ENCODE data around the gene APH1B.

APH1B gene

DNA sequence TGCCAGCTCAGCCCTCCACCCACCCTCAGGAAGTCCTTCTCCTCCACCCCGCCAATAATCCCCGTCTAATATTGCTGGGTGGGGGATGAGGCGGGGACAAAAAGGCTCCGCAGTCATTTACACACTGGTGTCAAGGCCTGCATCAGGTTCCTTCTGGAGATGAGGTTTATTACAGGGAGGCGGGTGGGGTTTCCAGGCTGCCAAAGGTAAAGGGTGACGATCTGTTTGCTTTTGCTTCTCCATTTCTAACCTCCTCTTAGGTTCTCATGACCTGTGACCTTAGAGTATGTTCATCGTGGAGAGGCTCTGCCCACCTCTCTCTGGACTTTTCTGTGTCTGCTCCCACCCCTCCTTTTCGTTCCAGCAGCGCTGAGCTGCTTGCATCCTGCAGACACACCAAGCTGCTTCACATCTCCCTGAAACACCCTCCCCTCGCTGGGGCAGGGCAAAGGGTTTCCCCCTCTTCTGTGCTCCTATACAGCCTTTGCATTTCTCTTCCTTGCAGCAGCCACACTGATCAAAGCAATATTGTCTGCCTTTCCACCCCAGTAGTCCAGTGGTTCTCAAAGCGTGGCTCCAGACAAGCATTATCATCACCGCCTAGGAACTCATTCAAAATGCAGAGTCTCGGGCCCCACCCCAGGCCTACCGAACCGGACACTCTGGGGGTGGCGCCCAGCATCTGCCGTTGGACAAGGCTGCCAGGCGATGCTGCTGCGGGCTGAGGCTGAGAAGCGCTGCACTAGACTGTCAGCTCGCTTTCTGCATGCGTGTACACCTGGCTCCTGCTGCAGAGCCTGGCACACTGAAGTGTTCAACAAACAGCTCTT lies 77.6 kb downstream of the APH1B start:
- DNase-seq, result no peak

- DNase-seq, result no peak
These were observed 79.7 kb downstream of the APH1B start for GRCh38 chr15:63357061-63357460.

DNA sequence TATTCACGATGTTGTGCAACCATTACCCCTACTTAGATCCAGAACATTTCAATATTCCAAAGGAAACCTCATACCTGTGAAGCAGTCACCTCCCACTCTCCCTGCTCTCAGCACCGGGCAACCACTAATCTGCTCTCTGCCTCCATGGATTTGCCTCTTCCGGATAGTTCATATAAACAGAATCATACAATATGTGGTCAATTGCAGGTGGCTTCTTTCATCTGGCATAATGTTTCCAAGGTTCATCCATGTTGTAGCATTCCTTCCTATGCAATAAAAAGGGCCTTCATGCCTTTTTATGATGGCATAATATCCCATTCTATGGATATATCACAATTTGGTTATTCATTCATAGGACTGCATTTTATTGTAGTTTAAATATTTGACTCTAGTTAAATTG lies 80.3 kb downstream of the APH1B start:
- no peak for DNase-seq

DNA sequence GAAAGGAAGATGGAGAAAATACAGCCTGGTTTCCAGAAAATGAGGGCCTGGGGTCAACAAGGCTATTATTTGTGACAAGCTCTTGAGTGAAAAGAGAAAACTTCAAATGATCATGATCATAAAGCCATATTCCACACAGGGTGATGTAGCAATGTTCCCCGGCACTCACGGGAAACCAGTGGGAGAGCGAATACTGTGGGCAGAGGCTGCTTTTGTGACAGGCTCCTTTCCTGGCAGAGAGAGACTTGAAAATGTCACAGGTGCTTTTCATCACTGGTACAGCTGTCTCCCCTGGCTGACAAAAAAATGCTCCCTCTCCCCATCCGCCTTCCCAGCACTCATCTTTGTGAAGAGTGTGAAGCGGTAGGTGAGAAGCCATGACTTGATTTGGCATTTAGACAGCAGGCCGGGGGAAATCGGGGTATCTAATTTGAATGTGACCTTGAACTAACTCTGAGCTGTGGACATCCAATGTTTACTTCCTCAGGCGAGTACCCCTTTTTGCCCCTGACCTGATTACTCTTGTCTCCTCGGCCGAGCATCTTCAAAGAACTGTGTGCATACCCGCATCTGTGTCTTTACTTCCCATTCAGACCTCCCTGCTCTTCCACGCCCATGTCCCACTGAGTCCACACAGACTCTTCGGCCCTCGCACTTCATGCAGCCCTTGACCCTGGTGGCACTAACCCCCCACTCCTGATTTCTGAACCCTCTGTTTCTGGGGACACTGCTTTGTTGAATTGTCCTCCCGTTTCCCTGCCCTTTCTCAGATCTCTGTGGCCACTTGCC lies 81.0 kb downstream of the APH1B start:
- no peak for DNase-seq
